Measurements from ENCODE around the gene MUC5B. TPM values are rescaled to one million over a fixed set of nuclear protein-coding genes. Genes with fewer than 3 reads are reported as not detected.

Gene MUC5B
- total RNA-seq, 2 experiments from 2014 or later = not detected

GRCh38 chr11:1276866-1277615 is 54.2 kb downstream of the MUC5B start:
- H3K4me3 Mint-ChIP-seq = no peak overlapping the region
- TF ChIP-seq CTCF (IDR thresholded peaks at IDR 0.05) = no peak
- POLR2A ChIA-PET = no interaction called here
- DNase-seq (no peak), ATAC-seq (no peak)
- CTCF ChIA-PET = interaction anchor here (1.2 kb wide), 1 partner anchor 14 kb away, joined by 3 read pairs; no protein-coding TSS in a partner anchor
- peaks cover 13% of the 10 kb centered on the region for H3K36me3 Mint-ChIP-seq (ENCODE audit: low read depth)
- no peaks in the 10 kb centered on the region for H3K27me3 Mint-ChIP-seq
- H3K27ac Mint-ChIP-seq = no peak overlapping the region
- H3K9me3 Mint-ChIP-seq = no peaks in the 10 kb centered on the region
- intact Hi-C loops (cut with micrococcal nuclease) = no loop called here
- H3K4me1 Mint-ChIP-seq (ENCODE audit: low read depth) = no peaks in the 10 kb centered on the region

- H3K27me3 Mint-ChIP-seq = no peaks in the 10 kb centered on the region
- no peaks in the 10 kb centered on the region for H3K9me3 Mint-ChIP-seq
- DNase-seq = no peak
- H3K4me3 Mint-ChIP-seq = no peak overlapping the region
- H3K27ac Mint-ChIP-seq = no peak overlapping the region
- ChIA-PET POLR2A (no interaction called here), CTCF (no interaction called here)
- intact Hi-C loops (cut with micrococcal nuclease) = no loop called here
- peaks cover 13% of the 10 kb centered on the region for H3K36me3 Mint-ChIP-seq (ENCODE audit: low read depth)
- TF ChIP-seq CTCF (IDR thresholded peaks at IDR 0.05) = no peak
- H3K4me1 Mint-ChIP-seq (ENCODE audit: low read depth) = no peaks in the 10 kb centered on the region
- ATAC-seq = no peak
Measured at GRCh38 chr11:1277936-1278512, 55.2 kb downstream of the MUC5B start.

- Mint-ChIP-seq H3K4me1 (ENCODE audit: low read depth) (no peaks in the 10 kb centered on the region), H3K36me3 (ENCODE audit: low read depth) (peaks cover 13% of the 10 kb centered on the region), H3K27ac (no peak overlapping the region), H3K4me3 (no peak overlapping the region), H3K9me3 (no peaks in the 10 kb centered on the region), H3K27me3 (no peaks in the 10 kb centered on the region)
- intact Hi-C loops (cut with micrococcal nuclease) = no loop called here
- TF ChIP-seq CTCF (IDR thresholded peaks at IDR 0.05) = no peak
- ATAC-seq = no peak
- DNase-seq = no peak
- ChIA-PET POLR2A (no interaction called here), CTCF (no interaction called here)
Measured at GRCh38 chr11:1278766-1279673, 56.2 kb downstream of the MUC5B start.

- ChIA-PET POLR2A (interaction anchor here (1.5 kb wide), 1 partner anchor 30 kb away, joined by 4 read pairs; the partner anchor contains the start of gene TOLLIP), CTCF (no interaction called here)
- no peaks in the 10 kb centered on the region for H3K9me3 Mint-ChIP-seq
- peaks cover 13% of the 10 kb centered on the region for H3K36me3 Mint-ChIP-seq (ENCODE audit: low read depth)
- intact Hi-C loops (cut with micrococcal nuclease) = no loop called here
- DNase-seq (no peak), ATAC-seq (no peak)
- no peak overlapping the region for H3K4me3 Mint-ChIP-seq
- H3K27me3 Mint-ChIP-seq = no peaks in the 10 kb centered on the region
- TF ChIP-seq CTCF (IDR thresholded peaks at IDR 0.05) = no peak
- H3K27ac Mint-ChIP-seq = no peak overlapping the region
- H3K4me1 Mint-ChIP-seq (ENCODE audit: low read depth) = no peaks in the 10 kb centered on the region
Measured at GRCh38 chr11:1279674-1280055, 56.8 kb downstream of the MUC5B start.
